GM12891 (cell line): ENCODE results near the gene REM2.
"Not testable (repeated sequence)": the region's sequence is repeated elsewhere in the genome, so short reads cannot be mapped to it uniquely, and the experiment has no call there.

Experiments used
- POLR2A ChIP-seq: IDR thresholded peaks from 2 replicates; pipeline ENCODE4 v1.6.1; 2011; ENCODE audit warnings: low read depth, low read length, control low read depth
- POLR2AphosphoS5 ChIP-seq: IDR thresholded peaks from 2 replicates; pipeline ENCODE4 v1.6.1; 2011; ENCODE audit warnings: low read depth, low read length, control low read depth
- POU2F2 ChIP-seq: IDR thresholded peaks from 2 replicates; pipeline ENCODE4 v1.6.1; 2011; ENCODE audit warnings: low read depth, mild to moderate bottlenecking, control low read depth, low read length, moderate library complexity
- TAF1 ChIP-seq: IDR thresholded peaks from 2 replicates; pipeline ENCODE4 v1.6.1; 2011; ENCODE audit warnings: low read depth, low read length, control low read depth

- TF ChIP-seq POLR2A, POLR2AphosphoS5, TAF1, POU2F2: not testable (repeated sequence)
Observed at GRCh38 chr14:22914836-22915235, 31.8 kb downstream of the REM2 start.
